NCI-H460 (cell line): ENCODE data around the gene PRICKLE3. TPM values are rescaled to one million over a fixed set of nuclear protein-coding genes. Genes with fewer than 3 reads are reported as not detected.

Experiments used
- DNase-seq: peaks from one replicate; pipeline ENCODE4 v3.0.0-alpha.2; 2016; ENCODE audit warnings: low read depth; ENCODE audit errors: extremely low read depth
- polyA plus RNA-seq: library from polyadenylated mRNA; depleted of rRNA; stranded (reverse); fragments of >200 nt; gene quantifications from 2 replicates; pipeline ENCODE4 v1.2.3, GENCODE V29; 2014; cell fraction: nucleus; rRNA removed
- total RNA-seq: library from RNA; depleted of rRNA; stranded (reverse); fragments of >200 nt; shearing (Covaris generic); gene quantifications from 2 replicates; pipeline ENCODE4 v1.2.3, GENCODE V29; 2014; rRNA removed

The PRICKLE3 gene, protein sequence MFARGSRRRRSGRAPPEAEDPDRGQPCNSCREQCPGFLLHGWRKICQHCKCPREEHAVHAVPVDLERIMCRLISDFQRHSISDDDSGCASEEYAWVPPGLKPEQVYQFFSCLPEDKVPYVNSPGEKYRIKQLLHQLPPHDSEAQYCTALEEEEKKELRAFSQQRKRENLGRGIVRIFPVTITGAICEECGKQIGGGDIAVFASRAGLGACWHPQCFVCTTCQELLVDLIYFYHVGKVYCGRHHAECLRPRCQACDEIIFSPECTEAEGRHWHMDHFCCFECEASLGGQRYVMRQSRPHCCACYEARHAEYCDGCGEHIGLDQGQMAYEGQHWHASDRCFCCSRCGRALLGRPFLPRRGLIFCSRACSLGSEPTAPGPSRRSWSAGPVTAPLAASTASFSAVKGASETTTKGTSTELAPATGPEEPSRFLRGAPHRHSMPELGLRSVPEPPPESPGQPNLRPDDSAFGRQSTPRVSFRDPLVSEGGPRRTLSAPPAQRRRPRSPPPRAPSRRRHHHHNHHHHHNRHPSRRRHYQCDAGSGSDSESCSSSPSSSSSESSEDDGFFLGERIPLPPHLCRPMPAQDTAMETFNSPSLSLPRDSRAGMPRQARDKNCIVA
- total RNA-seq = 11.0 and 13.3 TPM in 2 replicates
- 57.4 and 58.0 TPM in 2 replicates for polyA plus RNA-seq

DNA sequence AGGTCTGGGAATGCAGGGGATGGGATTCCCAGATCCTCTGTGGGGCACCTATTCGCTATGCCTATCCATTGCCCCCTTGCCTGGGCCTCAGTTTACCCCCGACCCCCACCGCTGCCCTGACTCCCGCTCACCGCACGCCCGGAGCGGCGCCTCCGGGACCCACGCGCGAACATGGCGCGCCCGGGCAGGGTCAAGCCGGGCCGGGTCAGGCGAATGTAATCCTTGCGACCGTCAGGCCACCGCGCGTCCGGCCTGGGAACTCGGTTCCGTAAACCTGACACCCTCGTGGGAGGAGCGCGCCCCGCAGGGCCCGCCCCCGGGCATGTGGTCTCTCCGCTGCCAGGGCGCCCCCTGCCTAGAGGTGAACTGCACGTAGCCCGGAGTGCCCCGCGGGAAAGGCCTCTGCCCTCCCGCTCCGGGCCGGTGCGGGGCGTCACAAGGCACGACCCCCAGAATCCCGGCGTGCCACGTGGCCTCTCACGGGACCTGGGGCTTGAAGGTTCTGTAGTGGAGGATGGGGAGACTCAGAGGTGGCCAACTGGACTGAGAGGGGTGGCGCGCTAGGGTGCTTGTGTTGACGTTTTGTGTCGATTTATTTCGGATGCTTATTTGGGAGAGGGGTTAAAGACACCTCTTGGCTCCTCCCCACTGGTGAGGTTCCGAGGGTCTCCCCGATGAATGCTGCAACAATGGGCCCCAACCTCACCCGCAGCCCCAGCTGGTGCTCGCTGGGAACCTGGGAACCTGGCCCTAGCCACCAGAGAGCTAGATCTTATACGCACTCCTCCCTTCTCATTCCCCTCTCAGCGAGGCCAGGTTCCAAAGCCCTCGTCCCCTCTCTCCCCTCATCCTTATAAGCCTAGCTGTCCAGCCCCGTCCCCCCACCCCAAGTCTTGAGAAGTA, at the start of gene PRICKLE3:
TSS of gene PRICKLE3 (minus strand) at position 249 of the 903 bp plus-strand sequence. CDS start at position 173, 76 bp downstream.
- DNase-seq = peak; percentile 75

GRCh38 chrX:49233887-49234555, 47.8 kb upstream of the PRICKLE3 start:
- no peak for DNase-seq

DNA sequence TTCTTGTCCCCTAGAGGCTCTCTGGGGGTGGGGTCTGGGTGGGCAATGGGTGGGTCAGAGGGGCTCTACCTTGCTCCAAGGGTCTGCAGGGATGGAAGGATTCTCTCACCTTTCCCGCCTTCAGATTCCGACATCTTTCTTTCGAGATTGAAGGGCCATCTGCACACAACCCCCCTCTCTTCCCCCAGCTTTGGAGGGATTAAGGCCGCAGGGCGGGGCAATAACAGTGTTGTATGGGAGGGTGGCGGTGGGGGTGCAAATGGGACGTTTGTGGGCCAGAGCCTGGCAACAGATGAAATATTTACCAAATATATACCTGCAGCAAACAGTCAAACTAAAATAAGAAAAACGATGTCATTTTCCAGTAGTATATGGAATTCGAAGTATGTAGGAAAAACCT, 47.0 kb upstream of the PRICKLE3 start, which contains the start of gene CACNA1F:
TSS of gene CACNA1F (minus strand) at position 165 of the 400 bp plus-strand sequence. CDS start at position 134, 31 bp downstream.
- no peak for DNase-seq

DNA sequence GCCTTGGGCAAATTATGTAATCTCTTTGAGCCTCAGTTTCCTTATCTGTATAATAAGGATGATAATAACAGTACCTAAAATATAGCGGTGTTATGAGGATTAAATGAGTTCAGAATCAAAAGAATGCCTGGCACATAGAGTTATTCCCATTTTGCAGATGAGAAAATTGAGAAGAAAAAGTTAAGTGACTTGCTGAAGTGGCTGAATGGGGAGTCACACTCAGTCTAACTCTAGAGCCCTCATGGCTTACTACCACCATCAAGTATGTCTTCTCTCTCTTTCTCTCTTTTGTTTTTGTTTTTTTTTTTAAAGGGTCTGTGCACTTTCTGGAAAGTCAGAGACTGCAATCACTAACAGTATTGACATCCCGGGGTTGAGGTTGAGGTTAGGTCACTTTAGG, 46.4 kb upstream of the PRICKLE3 start:
- no peak for DNase-seq

- DNase-seq = no peak
Observed at GRCh38 chrX:49231333-49232000, 45.3 kb upstream of the PRICKLE3 start.

GRCh38 chrX:49230500-49231232, 44.5 kb upstream of the PRICKLE3 start:
- DNase-seq = peak; percentile 8

DNA sequence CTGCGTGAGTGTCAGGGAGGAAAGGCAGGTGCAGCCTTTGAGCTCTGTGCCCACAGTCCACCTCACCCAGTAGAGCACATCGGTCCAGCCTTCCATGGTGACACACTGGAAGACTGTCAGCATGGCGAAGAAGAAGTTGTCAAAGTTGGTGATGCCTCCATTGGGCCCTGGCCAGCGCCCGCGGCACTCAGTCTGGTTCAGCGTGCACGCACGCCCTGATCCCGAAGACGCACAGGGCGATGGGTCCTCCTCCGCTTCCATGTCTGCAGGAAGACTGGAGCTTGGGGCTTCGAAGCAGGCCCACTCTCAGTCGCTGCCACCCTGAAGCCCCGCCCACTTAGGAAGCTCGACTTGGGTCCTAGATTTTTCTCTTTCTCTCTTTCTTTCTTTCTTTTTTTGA, 42.0 kb upstream of the PRICKLE3 start:
- no peak for DNase-seq

GRCh38 chrX:49227726-49228125, 41.6 kb upstream of the PRICKLE3 start:
- DNase-seq = no peak

DNA sequence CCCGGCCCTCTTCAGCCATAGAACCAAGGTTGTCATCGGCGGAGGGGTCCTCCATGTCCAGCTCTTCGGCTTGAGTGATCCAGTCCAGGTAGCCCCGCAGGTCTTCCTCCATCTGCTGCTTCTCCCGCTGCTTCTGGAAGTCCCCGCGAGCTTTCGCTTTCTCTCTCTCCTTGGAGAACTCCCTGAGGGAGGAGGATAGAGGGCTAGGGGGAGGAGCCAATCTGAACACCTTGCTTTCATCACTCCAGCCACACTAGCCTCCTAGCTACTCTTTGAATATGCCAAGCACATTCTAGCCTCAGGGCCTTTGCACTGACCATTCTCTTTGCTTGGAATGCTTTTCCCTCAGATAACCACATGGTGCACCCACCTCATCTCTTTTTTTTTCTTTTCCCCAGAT, 40.8 kb upstream of the PRICKLE3 start:
- no peak for DNase-seq

DNA sequence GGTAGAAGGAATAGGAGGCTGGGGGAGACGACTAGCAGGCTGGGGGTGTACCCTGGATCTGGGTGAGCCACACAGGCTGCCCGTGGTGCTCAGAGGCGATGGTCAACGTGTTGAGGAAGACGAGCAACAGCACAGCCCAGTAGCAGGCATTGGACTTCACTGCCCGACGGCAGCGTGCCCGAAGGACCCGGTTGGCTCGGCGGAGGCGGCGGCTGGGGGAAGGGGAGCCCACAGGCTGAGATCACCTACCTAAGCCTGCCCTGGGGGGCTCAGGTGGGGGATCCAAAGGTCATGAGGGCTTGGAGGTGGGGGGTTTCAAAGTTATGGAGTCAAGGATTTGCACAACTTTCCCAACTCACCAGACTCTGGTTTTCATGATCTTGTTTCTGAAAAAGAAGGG, 39.7 kb upstream of the PRICKLE3 start:
- no peak for DNase-seq

DNA sequence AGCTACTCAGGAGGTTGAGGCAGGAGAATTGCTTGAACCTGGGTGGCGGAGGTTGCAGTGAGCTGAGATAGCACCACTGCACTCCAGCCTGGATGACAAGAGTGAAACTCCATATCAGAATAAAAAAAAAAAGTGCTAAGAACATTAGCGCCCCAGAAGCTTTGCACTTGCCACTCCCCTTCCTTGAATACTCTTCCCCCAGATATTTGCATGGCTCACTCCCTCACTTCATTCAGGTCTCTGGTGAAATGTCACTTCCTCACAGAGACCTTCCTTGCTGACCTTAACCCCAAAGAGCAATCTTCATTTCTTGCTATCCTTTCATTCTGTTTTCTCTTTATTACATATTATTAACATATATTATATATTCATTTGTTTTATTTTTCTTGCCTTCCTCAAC, 35.7 kb upstream of the PRICKLE3 start:
- DNase-seq = no peak

GRCh38 chrX:49220100-49220499, 33.9 kb upstream of the PRICKLE3 start:
- no peak for DNase-seq

- no peak for DNase-seq
Observed at GRCh38 chrX:49214996-49215526, 28.9 kb upstream of the PRICKLE3 start.

DNA sequence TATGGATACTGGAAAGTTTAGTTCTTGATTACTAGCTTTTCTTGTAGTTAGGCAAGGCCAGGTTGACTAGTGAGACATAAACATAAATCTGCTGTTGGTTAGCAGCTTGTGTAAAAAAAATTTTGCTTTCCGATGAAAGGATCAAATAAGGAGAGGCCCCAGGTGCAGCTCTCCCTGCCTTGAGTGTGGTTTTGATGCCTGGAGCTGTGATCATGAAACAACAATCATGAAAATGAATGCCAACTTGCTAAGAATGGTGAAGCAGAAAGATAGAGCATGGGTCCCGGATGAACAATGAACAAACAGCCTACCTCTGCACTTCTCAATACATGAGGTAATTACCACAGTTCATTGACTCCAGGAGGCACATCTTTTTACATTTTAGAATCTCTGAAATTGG, 28.2 kb upstream of the PRICKLE3 start:
- no peak for DNase-seq

DNA sequence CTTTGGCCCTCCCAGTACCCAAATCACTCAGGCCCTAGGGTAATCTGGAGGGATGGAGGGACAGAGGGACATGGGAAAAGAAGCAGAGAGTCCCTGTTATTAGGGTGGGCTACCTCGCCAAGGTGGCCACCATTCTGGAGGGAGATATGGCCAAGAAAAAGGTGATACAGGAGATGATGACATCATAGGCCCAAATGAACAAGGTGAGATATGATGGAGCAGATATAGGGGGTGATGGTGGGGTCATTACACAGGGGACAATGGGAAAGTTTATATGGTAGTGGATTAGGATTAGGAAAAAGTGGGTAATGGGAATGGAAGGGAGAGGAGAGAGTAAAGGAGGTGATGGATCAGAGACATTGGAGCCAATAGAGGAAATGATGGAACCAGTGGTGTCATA, 26.7 kb upstream of the PRICKLE3 start:
- no peak for DNase-seq

DNA sequence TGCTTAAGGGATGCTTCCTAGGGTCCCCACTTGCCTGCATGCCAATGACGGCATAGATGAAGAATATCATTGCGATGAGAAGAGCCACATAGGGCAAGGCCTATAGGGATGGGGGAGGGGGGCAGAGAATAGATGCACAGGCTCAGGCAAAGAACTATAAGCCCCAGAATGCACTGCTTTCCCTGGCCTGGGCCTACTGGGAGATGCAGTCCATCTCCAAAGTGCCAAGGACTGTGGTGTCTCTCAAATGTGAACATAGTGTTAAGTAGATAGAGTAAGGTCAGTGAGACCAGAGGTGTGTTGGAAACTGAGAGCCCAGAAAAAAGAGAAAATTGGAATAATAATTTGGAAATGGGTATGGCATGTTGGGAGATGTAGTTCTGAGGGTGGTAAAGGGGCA, 26.0 kb upstream of the PRICKLE3 start:
- DNase-seq = no peak

DNA sequence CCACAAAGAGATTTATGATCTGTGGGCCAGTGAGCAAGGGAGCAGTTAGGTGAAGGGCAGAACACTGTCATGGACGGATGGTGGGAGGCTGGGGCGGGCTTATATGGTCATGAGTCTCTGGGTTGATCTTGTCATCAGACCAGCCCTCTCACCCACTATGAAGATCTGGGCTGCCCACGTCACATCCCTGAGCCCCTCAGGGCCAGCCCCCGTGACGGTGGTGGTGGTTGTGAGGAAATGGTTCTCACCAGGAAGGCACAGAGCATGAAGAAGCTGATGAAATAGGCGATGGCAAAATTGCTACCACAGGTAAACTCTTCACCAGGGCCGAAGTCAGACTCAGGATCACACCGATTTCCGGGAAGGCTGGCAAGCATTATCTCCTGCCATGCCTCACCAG, 24.9 kb upstream of the PRICKLE3 start:
- DNase-seq = no peak

DNA sequence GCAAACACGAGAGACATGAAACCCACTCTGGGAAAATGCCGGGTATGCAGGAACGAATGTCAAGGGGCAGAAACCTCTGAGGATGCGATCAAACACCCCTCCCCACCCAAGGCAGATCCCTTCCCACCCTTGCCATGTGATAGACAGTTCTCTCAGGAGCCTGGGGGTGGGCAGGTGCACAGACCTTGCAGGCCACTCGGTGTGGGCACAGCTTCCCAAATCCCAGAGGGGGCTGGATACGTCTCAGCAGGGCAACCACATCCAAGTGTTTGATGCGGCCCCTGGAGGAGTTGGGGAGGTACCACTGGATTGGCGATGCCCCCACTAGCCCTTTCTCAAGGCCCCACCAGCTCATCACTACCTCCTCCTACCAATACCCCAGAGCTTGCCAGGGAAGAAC, 24.2 kb upstream of the PRICKLE3 start:
- DNase-seq = no peak
